ENCODE results near the gene ACSS2. TPM values are rescaled to one million over a fixed set of nuclear protein-coding genes. Genes with fewer than 3 reads are reported as not detected.
A peak's percentile ranks its signal among the peaks of the same experiment; 100 is the strongest.

ACSS2 gene
- total RNA-seq, 2 donors from 2014 or later, result 17.0 to 34.2 TPM

GRCh38 chr20:34861386-34862084, 14.9 kb upstream of the ACSS2 start:
- no peaks in the 10 kb centered on the region for H3K27me3 Mint-ChIP-seq (ENCODE audit: insufficient read depth)
- no peak overlapping the region for H3K9ac ChIP-seq (ENCODE audit: extremely low read depth, low read length, poor library complexity, severe bottlenecking)
- H3K4me3 Mint-ChIP-seq, result no peak overlapping the region
- WGBS, 2 experiments (ENCODE audit: insufficient coverage in 1 of 2, insufficient read length in 1 of 2), result 92 to 100% methylated on average over 5 to 7 of the region's 7 CpGs
- no peaks in the 10 kb centered on the region for H3K4me1 ChIP-seq (ENCODE audit: control insufficient read depth, insufficient read depth, low read length)
- no peaks in the 10 kb centered on the region for H3K9me3 ChIP-seq (ENCODE audit: control insufficient read depth, low read length)
- H3K36me3 Mint-ChIP-seq (ENCODE audit: low read depth), result peaks cover 61% of the 10 kb centered on the region
- no peaks in the 10 kb centered on the region for H3K27me3 ChIP-seq (ENCODE audit: control insufficient read depth, insufficient read depth, low read length, poor library complexity, severe bottlenecking)
- H3K36me3 ChIP-seq (ENCODE audit: control insufficient read depth, insufficient read depth, low read length), result peaks cover 18% of the 10 kb centered on the region
- H3K4me1 Mint-ChIP-seq, result no peaks in the 10 kb centered on the region
- H3K27ac Mint-ChIP-seq, result no peak overlapping the region
- H3K9me3 Mint-ChIP-seq, result no peaks in the 10 kb centered on the region
- no peak overlapping the region for H3K27ac ChIP-seq (ENCODE audit: low read depth, low read length)
- no peak overlapping the region for H3K4me3 ChIP-seq (ENCODE audit: low read length)
- DNase-seq, result peak; percentile 32
- no peak for TF ChIP-seq CTCF (conservative IDR thresholded peaks at IDR 0.05)

- H3K4me3 ChIP-seq (ENCODE audit: low read length), result no peak overlapping the region
- H3K36me3 ChIP-seq (ENCODE audit: control insufficient read depth, insufficient read depth, low read length), result peaks cover 18% of the 10 kb centered on the region
- 95 to 96% methylated on average over 4 to 12 of the region's 12 CpGs for WGBS, 2 experiments (ENCODE audit: insufficient coverage in 1 of 2, insufficient read length in 1 of 2)
- no peak overlapping the region for H3K27ac ChIP-seq (ENCODE audit: low read depth, low read length)
- H3K4me1 Mint-ChIP-seq, result no peaks in the 10 kb centered on the region
- no peaks in the 10 kb centered on the region for H3K9me3 Mint-ChIP-seq
- H3K4me3 Mint-ChIP-seq, result no peak overlapping the region
- H3K4me1 ChIP-seq (ENCODE audit: control insufficient read depth, insufficient read depth, low read length), result no peaks in the 10 kb centered on the region
- H3K27me3 ChIP-seq (ENCODE audit: control insufficient read depth, insufficient read depth, low read length, poor library complexity, severe bottlenecking), result no peaks in the 10 kb centered on the region
- H3K27me3 Mint-ChIP-seq (ENCODE audit: insufficient read depth), result no peaks in the 10 kb centered on the region
- no peaks in the 10 kb centered on the region for H3K9me3 ChIP-seq (ENCODE audit: control insufficient read depth, low read length)
- H3K9ac ChIP-seq (ENCODE audit: extremely low read depth, low read length, poor library complexity, severe bottlenecking), result no peak overlapping the region
- TF ChIP-seq CTCF (conservative IDR thresholded peaks at IDR 0.05), result no peak
- peak; percentile 14 for DNase-seq
- peaks cover 52% of the 10 kb centered on the region for H3K36me3 Mint-ChIP-seq (ENCODE audit: low read depth)
- no peak overlapping the region for H3K27ac Mint-ChIP-seq
Measured at GRCh38 chr20:34862724-34863123, 13.7 kb upstream of the ACSS2 start.

GRCh38 chr20:34863421-34863965, 12.9 kb upstream of the ACSS2 start:
- peak overlapping the region; percentile 21 for H3K4me3 Mint-ChIP-seq
- Histone ChIP-seq H3K27ac (ENCODE audit: low read depth, low read length) (no peak overlapping the region), H3K9ac (ENCODE audit: extremely low read depth, low read length, poor library complexity, severe bottlenecking) (no peak overlapping the region), H3K9me3 (ENCODE audit: control insufficient read depth, low read length) (no peaks in the 10 kb centered on the region), H3K36me3 (ENCODE audit: control insufficient read depth, insufficient read depth, low read length) (peaks cover 16% of the 10 kb centered on the region), H3K27me3 (ENCODE audit: control insufficient read depth, insufficient read depth, low read length, poor library complexity, severe bottlenecking) (no peaks in the 10 kb centered on the region), H3K4me1 (ENCODE audit: control insufficient read depth, insufficient read depth, low read length) (no peaks in the 10 kb centered on the region), H3K4me3 (ENCODE audit: low read length) (no peak overlapping the region)
- H3K27ac Mint-ChIP-seq, result no peak overlapping the region
- H3K9me3 Mint-ChIP-seq, result no peaks in the 10 kb centered on the region
- peaks cover 46% of the 10 kb centered on the region for H3K36me3 Mint-ChIP-seq (ENCODE audit: low read depth)
- WGBS, 2 experiments (ENCODE audit: insufficient coverage in 1 of 2, insufficient read length in 1 of 2), result 92 to 93% methylated on average over 23 to 32 of the region's 32 CpGs
- no peaks in the 10 kb centered on the region for H3K27me3 Mint-ChIP-seq (ENCODE audit: insufficient read depth)
- TF ChIP-seq CTCF (conservative IDR thresholded peaks at IDR 0.05), result no peak
- H3K4me1 Mint-ChIP-seq, result no peaks in the 10 kb centered on the region
- no peak for DNase-seq

All from endodermal cell (in vitro differentiated cells).